NCI-H2227 treated with DMSO at 0.1 percent for 48 hours (cell line): ENCODE data around the gene UGT1A4.
"Not testable (repeated sequence)": the region's sequence is repeated elsewhere in the genome, so short reads cannot be mapped to it uniquely, and the experiment has no call there.

Experiments used
- DNase-seq: peaks from one replicate; lab custom pipeline; 2025; lab: John Stamatoyannopoulos, UW

Gene UGT1A4

DNA sequence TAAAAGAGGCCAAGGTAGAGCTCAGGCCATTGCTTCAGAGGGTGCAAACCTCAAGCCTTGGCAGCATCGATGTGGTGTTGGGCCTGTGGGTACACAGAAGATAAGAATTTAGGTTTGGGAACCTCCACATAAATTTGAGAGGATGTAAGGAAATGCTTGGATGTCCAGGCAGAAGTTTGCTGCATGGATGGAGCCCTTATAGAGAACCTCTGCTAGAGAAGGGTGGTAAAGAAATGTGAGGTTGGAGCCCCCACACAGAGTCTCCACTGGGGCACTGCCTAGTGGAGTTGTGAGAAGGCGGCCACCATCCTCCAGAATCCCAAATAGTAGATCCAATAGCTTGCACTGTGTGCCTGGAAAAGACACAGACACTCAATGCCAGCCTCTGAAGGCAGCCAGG, 32.2 kb downstream of the UGT1A4 start:
- not testable (repeated sequence) for DNase-seq

DNA sequence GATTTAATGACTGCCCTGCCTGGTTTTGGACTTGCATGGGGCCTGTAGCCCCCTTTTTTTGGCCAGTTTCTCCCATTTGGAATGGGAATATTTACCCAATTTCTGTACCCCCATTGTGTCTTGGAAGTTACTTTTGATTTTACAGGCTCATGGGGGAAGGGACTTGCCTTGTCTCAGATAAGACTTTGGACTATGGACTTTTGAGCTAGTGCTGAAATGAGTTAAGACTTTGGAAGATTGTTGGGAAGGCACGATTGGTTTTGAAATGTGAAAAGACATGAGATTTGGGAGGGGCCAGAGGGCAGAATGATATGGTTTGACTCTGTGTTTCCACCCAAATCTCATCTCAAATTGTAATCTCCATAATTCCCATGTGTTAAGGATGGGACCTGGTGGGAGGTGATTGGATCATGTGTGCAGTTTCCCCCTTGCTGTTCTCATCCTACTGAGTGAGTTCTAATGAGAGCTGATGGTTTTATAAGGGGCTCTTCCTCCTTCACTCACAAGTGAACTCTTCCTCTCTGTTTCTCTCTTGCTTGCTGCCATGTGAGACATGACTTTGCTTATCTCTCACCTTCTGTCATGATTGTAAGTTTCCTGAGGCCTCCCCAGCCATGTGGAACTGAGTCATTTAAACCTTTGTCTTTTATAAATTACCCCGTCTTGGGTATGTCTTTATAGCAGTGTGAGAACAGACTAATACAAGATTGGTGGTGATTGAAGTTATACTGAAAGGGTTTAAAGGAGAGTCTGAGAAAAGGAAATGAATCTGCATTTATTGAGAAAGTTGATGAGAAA, 32.9 kb downstream of the UGT1A4 start:
- not testable (repeated sequence) for DNase-seq

DNA sequence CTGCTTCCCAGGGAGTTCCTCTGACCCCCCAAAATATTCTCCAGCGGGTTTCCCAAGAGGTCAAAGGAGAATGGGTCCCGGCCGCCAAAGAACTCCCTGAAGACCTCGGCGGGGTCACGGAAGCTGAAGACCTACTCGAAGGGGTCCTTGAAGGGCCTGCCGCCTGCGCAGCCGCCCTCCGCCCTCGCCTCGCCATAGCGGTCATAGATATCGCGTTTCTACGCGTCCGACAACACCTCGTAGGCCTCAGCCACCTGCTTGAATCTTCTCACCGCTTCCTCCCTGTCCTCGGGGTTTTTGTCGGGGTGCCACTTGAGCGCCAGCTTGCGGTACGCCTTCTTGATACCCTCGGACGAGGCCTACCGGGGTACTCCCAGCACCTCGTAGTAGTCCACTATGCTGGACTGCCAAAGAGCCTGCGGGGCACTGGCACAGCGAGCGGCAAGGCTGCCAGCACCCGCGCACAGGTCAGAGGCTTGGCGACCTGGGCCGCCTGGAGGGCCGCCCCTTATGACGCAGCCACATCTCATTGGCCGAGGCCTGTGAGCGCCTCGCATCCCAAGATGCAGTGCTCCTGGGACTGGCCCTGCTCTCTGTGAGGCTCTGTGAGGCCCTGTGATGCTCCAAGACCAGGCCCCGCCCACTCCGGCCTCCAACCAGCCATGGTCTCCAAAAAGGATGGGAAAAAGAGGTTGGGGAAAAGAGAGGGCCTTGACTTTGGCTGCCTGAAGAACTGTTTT, 36.5 kb downstream of the UGT1A4 start:
- no peak for DNase-seq

GRCh38 chr2:233756429-233757081, 38.0 kb downstream of the UGT1A4 start:
- no peak for DNase-seq

GRCh38 chr2:233758141-233758540, 39.6 kb downstream of the UGT1A4 start:
- DNase-seq, result no peak

- DNase-seq, result no peak
Measured at GRCh38 chr2:233758849-233759248, 40.3 kb downstream of the UGT1A4 start.

DNA sequence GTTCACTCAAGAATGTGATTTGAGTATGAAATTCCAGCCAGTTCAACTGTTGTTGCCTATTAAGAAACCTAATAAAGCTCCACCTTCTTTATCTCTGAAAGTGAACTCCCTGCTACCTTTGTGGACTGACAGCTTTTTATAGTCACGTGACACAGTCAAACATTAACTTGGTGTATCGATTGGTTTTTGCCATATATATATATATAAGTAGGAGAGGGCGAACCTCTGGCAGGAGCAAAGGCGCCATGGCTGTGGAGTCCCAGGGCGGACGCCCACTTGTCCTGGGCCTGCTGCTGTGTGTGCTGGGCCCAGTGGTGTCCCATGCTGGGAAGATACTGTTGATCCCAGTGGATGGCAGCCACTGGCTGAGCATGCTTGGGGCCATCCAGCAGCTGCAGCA, 41.5 kb downstream of the UGT1A4 start, which contains the start of gene UGT1A1:
Gene UGT1A1 (plus strand): TSS at position 228 of the 400 bp plus-strand sequence. CDS start 18 bp downstream, at position 246.
- no peak for DNase-seq

DNA sequence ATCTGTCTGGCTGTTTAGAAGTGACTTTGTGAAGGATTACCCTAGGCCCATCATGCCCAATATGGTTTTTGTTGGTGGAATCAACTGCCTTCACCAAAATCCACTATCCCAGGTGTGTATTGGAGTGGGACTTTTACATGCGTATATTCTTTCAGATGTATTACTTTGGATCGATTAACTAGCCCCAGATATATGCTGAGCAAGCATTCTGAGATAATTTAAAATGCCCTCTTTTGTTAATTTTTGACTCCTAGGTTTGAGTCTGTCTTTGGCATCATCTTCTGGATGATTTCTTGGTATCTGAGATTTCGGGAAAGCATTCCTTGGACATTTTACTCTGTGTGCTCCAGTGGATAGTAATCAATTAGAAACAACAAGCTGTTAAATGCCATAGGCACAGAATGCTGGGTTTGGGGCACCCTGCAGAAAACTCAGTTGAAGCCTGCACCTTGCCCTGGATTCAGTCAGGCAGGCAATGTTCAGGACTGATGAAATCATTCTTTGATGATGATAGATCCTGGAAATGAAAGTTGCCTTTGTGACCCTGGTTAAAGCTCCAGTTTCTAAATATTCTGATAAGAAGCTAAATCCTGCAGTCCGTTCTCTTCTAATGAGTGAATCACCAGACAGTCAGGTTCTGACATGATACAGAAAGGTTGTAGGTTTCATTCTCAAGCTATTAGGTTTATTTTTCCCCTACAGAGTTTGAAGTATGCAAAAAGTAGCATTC, 42.7 kb downstream of the UGT1A4 start:
- DNase-seq, result no peak

GRCh38 chr2:233764264-233764663, 45.7 kb downstream of the UGT1A4 start:
- no peak for DNase-seq

- no peak for DNase-seq
Measured at GRCh38 chr2:233764761-233765160, 46.2 kb downstream of the UGT1A4 start.

DNA sequence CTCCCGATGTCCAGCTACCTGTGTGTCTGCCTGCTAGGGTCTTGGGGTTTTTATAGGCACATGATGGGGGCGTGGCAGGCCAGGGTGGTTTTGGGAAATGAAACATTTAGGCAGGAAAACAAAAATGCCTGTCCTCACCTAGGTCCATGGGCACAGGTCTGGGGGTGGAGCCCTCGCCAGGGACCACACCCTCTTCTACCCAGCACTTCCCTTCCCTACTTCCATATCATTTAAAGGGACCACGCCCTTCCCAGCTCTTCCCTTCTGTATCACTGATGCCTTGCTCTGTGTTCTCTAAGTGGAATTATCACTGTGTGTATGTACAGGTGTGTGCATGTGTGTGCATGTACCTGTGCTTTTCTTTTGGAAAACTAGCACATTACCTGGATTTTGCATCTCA, 47.9 kb downstream of the UGT1A4 start:
- no peak for DNase-seq

DNA sequence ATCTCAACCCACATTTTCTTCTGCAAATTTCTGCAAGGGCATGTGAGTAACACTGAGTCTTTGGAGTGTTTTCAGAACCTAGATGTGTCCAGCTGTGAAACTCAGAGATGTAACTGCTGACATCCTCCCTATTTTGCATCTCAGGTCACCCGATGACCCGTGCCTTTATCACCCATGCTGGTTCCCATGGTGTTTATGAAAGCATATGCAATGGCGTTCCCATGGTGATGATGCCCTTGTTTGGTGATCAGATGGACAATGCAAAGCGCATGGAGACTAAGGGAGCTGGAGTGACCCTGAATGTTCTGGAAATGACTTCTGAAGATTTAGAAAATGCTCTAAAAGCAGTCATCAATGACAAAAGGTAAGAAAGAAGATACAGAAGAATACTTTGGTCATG, 49.5 kb downstream of the UGT1A4 start:
- DNase-seq, result no peak

DNA sequence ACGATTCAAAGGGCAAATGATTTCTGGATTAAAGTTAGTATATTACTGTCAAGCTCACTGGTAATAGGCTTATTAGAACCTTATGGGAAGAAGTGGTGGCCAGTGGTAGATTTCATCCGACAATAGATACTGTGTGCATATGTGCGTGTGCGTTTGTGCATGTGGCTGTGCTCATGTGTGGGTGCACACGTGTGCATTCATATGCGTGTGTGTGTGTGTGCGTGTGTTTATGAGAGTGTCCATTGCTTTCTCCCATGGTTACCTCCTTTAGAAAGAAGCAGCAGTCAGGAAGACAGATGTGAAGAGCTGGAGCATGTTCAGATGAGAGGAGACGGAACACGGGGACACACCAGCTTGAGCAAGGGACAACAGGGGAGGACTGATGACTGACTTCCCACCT, 50.7 kb downstream of the UGT1A4 start:
- DNase-seq, result no peak

- DNase-seq, result no peak
Measured at GRCh38 chr2:233772153-233772552, 53.6 kb downstream of the UGT1A4 start.

- no peak for DNase-seq
Measured at GRCh38 chr2:233772583-233772982, 54.0 kb downstream of the UGT1A4 start.

GRCh38 chr2:233773854-233774253, 55.3 kb downstream of the UGT1A4 start:
- no peak for DNase-seq

DNA sequence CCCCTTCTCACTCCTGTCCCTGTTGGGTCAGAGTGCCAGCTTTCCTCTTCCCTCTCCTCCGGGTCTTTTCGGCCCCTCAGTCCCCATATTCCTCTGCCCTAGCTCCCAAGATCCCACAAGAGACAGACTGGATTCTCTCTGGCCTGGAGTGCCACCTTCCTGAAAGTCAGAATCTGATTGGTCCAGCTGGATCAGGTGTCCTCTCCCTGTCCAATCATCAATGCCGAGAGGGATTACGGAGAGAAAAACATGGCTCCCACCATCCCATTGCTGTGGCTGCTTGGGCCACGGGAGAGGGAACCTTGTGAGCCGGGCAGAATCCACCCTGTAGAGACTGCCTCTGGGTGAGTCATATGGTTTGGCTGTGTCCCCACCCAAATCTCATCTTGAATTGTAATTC, 56.9 kb downstream of the UGT1A4 start:
- no peak for DNase-seq

DNA sequence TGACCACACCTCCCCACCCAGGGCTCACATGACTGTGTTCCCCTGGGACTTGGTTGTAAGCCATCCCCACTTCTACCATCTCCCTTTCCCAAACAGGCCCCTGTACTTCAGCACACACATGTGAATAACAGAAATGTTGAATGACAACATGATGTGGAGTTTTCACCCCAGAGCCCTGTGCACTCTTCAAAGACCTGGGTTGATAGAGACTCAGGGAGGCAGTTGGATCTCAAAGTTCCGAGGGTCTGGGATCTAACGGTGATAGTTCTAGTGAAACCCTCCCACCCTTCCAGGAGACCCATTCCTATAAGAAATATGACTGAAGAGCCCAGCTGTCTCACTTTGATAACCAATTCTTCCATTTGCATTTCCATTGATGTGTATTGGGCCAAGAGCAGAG, 59.5 kb downstream of the UGT1A4 start, which contains the start of gene MROH2A:
Gene MROH2A (plus strand): TSS at position 301 of the 400 bp plus-strand sequence. CDS start 1,029 bp downstream, outside the sequence.
- no peak for DNase-seq

DNA sequence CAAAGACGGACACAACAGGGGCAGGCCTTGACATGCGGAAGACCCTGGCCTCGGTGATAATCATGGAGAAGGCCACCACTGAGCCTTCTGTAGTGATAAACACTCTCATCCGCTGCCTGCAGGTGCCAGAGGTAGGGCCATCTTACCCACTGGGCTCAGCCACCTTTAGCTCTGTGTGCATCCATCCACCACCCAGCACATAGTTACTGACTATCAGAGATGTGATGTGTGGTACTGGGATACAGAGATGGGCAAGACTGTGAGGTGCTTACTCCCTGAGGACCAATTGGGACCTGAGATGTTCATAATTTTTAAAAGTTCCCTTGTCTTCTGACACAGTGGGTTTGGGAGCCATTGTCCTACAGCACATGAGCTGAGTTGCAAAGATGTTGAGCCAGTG, 61.2 kb downstream of the UGT1A4 start:
- DNase-seq, result no peak

- DNase-seq, result no peak
Measured at GRCh38 chr2:233780771-233781170, 62.2 kb downstream of the UGT1A4 start.

- DNase-seq, result no peak
Measured at GRCh38 chr2:233789554-233789953, 71.0 kb downstream of the UGT1A4 start.
